COLO668 (cell line): ENCODE data around the gene SMAP1.

ENCODE experiments used
- DNase-seq: peaks from one replicate; lab custom pipeline; 2025; ENCODE audit not compliant: unreplicated experiment; lab: John Stamatoyannopoulos, UW

The SMAP1 gene

DNA sequence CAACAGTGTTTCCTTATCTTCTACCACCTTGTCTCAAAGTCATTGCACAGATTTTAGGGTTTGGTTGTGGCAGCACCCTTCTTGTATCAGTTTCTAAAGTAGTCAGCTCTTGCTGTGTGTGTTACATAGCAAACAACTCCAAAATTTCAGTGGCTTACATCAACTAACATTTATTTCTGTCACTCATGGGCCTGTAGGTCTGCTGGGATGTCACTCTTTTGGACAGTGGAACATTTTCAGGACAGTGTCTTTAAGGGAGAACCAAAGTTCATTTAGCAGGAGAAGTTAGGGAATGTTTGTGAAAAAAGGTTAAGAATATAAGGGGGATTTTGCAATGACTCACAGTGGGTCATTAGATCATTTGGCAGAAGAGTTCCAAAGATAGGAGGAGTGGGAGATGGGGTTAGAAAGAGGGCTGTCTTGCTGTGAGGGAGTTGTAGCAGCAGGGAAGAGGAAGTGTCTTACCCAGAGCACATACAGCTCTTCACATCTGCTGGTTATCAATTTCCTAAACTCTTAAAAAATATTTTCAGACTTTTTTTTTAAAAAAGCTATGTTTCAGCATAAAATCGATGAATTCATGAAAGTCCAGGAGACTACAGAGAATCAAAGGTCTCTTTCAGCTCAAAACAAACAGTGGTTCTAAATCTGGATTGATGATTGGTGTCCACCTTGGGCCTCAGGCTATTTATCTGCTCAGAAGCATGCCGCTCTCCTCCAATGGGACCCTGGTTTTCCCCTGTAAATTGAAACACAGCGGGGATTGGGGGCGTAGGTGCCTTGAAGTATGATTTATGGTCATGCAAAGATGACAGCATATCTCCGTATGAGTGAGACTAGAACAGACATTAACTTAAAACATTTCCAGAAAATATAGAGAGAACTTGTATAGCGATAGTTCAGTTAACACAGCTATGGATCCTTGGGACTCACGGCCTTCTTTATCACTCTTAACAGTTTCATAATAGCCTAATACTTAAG is 171.9 kb downstream of the SMAP1 start:
- DNase-seq = no peak

DNA sequence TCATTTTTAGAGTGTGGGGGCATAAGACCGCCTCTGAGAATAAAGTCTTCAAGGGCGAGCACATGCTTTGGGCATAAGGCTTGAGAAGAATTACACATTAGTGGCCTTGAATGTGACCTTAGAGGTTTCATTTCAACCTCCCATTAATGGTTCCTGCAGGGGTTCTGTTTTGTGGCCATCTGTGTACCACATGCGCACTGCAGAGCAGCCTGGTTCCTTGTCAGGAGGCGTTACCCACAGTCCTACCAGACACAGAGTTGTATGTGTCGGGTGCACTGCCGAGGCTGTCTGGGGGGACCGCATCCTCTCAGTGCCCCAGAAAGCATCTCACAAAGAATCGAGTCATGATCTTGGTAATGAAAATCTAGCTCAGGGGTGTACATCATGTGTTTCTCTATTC is 173.4 kb downstream of the SMAP1 start:
- no peak for DNase-seq

DNA sequence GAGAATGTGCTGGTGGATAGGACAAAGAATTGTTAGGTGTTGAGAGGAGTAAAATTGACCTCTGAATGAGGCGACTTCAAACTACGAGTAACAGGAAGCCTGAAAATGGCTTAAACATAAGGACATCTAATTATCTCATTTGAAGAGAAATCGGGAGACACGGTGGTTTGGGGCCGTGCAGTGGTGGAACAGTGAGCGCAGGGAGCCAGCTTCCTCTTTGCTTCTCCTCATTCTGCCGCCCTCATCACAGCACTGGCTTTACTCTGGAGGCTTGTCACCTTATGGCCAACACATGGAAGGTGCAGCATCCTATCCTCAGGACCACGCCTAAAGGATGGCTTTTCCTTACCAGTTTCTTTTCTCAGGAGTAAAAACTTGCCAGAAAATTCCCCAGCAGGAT is 174.9 kb downstream of the SMAP1 start:
- no peak for DNase-seq

DNA sequence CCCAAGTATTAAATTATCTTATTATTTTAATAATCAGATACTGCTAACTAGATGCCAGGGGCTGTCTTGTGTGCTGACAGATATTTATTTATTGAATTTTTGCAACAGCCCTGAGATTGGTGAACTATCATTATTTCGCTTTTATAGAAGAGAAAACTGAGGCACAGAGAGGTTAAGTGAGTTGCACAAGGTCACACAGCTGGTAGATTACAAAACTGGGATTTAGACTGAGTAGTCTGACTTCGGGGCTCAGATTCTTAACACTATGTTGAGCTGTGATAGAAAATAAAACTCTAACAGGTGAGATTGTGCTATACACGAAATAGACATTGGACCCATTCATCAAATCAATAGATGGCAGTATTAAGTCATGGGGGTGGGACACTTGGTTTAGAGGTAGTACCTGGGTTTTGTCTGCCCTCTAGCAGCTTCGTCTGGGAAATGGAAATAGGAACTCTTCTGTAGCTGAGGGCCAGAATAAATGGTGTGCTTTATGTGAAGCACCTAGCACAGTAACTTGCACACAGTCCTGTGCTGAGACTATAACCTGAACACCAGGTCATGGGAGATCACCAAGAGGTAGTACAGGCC is 175.7 kb downstream of the SMAP1 start:
- DNase-seq = no peak

GRCh38 chr6:70844301-70844700 is 176.6 kb downstream of the SMAP1 start:
- no peak for DNase-seq

- DNase-seq = peak; percentile 60
Observed at GRCh38 chr6:70846207-70846835, 178.6 kb downstream of the SMAP1 start.

GRCh38 chr6:70847106-70848084 is 179.7 kb downstream of the SMAP1 start:
- DNase-seq = no peak

DNA sequence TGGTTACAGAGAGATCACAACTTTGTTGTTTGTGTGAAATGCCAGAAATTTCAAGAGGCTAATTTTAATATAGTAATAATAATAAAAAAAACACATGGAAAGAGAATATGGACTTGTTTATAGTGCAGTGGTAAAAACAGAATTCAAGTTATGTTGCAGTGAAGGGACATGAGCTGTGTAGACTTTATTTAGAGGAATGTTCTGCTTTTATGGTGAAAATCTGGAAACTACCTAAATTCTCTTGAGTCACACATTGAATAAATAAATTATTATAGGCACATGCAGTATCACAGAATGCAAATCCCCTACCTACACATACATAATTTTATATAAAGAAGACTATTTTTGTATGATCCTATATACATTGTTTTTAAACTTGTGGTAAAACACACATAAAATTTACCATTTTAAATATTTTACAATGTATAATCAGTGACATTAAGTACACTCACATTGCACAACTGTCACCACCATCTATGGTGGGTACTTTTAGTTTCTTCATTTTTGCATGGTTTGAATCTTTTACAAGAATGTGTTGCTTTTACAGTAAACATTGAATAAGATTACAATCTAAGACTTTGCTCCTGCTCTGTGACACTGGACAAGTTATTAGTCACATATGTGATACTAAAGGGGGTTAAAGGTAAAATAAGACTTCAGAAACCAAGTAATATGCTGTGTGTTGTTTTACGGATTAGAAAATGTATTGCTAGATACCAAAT is 181.8 kb downstream of the SMAP1 start:
- DNase-seq = no peak

DNA sequence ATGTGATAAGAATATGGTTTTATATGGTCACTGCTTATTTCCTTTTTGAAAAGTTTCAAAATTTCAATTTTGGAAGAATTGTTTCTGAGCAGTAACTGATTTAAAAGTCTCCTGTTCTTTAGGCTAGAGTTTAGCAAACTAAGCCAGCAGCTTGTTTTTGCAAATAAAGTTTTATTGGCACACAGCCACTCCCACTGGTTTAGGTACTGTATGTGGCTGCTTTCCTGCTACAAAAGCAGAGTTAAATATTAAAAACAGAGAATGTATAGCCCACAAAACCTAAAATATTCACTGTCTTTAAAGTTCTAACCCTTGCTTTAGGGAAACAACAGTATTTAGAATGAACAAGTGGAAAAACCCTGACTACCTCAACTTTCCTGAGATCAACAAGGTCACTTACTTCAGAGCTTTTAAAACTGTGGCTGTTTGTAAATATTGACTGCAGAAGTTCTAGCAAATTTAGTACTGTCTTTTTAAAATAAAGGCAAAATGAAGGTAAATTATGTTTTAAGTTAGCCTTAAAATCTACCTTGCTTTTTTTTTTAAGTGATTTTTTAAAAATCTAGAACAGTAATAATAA is 185.1 kb downstream of the SMAP1 start:
- no peak for DNase-seq

GRCh38 chr6:70857387-70858077 is 189.8 kb downstream of the SMAP1 start:
- DNase-seq = no peak

DNA sequence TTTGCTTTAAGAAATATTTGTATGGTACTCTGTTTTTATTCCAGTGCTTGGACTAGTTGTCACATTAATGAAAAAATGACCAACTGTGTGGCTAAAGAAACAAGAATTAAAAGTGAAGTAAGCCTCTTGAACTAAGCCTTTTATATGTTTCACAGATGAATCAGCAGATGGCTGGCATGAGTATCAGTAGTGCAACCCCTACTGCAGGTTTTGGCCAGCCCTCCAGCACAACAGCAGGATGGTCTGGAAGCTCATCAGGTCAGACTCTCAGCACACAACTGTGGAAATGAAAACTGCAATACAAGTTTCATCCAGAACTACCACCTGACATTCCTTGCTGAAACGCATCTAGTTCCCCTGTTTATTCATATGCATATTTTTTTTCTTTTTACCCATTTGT is 192.4 kb downstream of the SMAP1 start:
- no peak for DNase-seq

DNA sequence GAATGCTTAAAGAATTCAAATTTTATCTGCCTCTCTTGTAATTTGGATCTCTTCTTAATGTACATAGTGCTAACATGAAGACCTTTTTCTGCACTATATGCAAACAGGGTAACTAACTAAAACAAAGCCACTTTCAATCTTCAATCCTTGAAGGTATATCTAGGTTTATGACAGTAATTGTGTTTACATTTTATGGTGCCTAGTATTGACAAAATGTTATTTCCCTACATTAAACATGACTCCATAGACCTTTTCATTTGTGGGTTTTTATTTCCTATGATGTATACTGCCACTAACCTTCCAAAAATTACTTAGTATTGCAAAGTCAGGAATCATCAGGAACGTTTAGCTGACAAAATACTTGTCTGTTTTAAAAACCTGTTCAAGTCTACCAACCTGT is 193.2 kb downstream of the SMAP1 start:
- DNase-seq = no peak

DNA sequence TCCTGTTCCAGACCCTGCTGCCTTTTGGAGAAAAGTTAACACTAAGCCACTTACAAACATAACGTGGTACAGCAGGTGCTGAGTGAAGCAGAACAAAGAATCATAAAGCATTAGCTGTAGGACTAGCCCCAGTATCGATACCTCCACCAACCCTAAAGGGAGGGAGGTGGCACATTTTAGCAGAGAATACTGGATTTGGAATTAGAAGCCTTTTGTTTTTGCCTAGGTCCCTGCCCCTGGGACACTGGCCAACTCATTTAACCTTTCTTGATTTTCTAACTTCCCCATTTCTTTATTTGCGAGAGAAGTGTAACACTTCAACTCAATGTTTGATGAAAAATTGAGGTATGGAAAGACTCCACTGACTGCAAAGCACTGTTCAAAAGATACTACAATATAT is 195.7 kb downstream of the SMAP1 start:
- no peak for DNase-seq

- DNase-seq = no peak
Observed at GRCh38 chr6:70864401-70864800, 196.7 kb downstream of the SMAP1 start.

GRCh38 chr6:70872469-70872868 is 204.8 kb downstream of the SMAP1 start:
- no peak for DNase-seq

DNA sequence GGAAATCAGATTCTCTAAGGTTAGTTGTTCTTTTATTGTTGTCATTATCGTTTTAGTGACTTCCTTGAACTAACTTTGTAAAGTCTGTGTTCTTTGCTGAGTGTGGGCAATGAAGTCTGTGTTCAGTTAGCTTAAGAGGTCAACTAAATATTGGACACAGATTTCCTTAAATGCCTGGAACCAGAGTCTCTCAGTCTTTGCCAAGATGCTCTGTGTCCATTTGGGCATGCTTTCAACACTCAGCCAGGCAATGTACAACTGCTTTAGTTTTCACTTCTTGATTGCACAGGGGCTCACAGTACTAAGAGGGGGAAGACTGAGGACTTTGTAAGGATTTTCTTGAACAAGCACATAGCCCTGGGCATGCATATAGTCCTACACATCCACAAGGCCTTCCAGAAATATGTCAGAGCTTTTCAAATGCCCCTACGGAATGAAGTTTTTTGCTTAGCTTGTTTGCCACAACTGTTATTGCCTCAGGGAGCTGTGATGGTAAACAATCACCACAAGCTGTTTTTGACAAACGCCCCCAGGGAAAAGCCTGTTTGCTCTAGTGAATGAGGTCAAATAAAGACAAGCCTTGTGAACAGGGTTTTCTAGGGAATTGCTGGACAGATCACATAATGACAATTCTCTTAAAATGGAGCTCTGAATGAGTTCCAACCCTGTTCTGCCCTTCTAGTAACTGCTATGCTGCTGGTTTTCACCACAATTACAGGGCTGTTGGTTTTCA is 206.7 kb downstream of the SMAP1 start:
- DNase-seq = peak; percentile 5

DNA sequence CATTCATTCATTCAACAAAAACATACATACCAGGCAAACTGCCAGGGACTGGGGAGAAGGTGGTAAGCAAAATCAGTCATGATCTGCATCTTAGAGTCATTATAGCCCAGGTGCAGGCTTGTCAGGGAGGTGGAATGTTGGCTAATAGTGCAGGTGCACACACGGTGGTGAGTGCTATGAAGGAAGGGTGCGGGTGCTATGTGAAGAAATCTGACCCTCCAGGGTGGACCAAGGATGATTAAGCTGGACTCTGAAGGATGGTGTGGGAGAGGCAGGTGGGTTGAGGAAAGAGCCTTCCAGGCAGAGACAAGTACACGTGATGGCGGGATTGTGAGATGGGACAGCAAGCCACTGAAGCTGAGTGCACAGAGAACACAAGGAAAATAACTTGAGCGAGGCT is 211.8 kb downstream of the SMAP1 start:
- DNase-seq = no peak
